Endodermal cell (in vitro differentiated cells): ENCODE data around the gene TLCD3A. TPM values are rescaled to one million over a fixed set of nuclear protein-coding genes. Genes with fewer than 3 reads are reported as not detected.
"Not testable (repeated sequence)": the region's sequence is repeated elsewhere in the genome, so short reads cannot be mapped to it uniquely, and the experiment has no call there.

Experiments used
- DNase-seq: peaks from one replicate; pipeline ENCODE4 v3.0.0-alpha.2; 2017
- H3K27ac ChIP-seq: 2 replicates; pipeline ENCODE4 v1.5.1; 2013; ENCODE audit warnings: mild to moderate bottlenecking, low read depth, low read length, moderate library complexity
- H3K27me3 ChIP-seq: 2 replicates; pipeline ENCODE4 v1.6.1; 2013; ENCODE audit warnings: mild to moderate bottlenecking, low read length, moderate library complexity; ENCODE audit not compliant: insufficient read depth, control insufficient read depth, poor library complexity, severe bottlenecking
- H3K36me3 ChIP-seq: 2 replicates; pipeline ENCODE4 v1.7.0; 2013; ENCODE audit warnings: mild to moderate bottlenecking, low read length, moderate library complexity; ENCODE audit not compliant: control insufficient read depth, insufficient read depth
- H3K4me1 ChIP-seq: one replicate; pipeline ENCODE4 v1.7.0; 2013; ENCODE audit warnings: low read length; ENCODE audit not compliant: control insufficient read depth, insufficient read depth
- H3K4me3 ChIP-seq: 2 replicates; pipeline ENCODE4 v1.5.1; 2013; ENCODE audit warnings: mild to moderate bottlenecking, low read length, moderate library complexity
- H3K9ac ChIP-seq: 2 replicates; pipeline ENCODE4 v1.6.1; 2013; ENCODE audit warnings: mild to moderate bottlenecking, low read length, moderate library complexity; ENCODE audit not compliant: poor library complexity, severe bottlenecking; ENCODE audit errors: extremely low read depth
- H3K9me3 ChIP-seq: 2 replicates; pipeline ENCODE4 v1.6.1; 2013; ENCODE audit warnings: mild to moderate bottlenecking, low read length, moderate library complexity; ENCODE audit not compliant: control insufficient read depth
- H3K27ac Mint-ChIP-seq: 2 replicates; pipeline ENCODE4 v1.8.0; 2020; ENCODE audit warnings: mixed read lengths
- H3K27me3 Mint-ChIP-seq: 2 replicates; pipeline ENCODE4 v1.8.0; 2021; ENCODE audit warnings: mild to moderate bottlenecking, mixed read lengths; ENCODE audit not compliant: insufficient read depth
- H3K36me3 Mint-ChIP-seq: 2 replicates; pipeline ENCODE4 v1.8.0; 2020; ENCODE audit warnings: low read depth, mixed read lengths
- H3K4me1 Mint-ChIP-seq: 2 replicates; pipeline ENCODE4 v1.8.0; 2020; ENCODE audit warnings: mixed read lengths
- H3K4me3 Mint-ChIP-seq: 2 replicates; pipeline ENCODE4 v1.8.0; 2020; ENCODE audit warnings: mild to moderate bottlenecking, moderate library complexity, mixed read lengths
- H3K9me3 Mint-ChIP-seq: 2 replicates; pipeline ENCODE4 v1.8.0; 2020; ENCODE audit warnings: mild to moderate bottlenecking, mixed read lengths
- WGBS, 2 experiments: methylation state at CpG; one replicate each; pipeline versions ENCODE4 v1.1.5 to v1.1.7; 2013; ENCODE audit warnings: missing lambda C conversion rate in 2 of 2, mixed read lengths in 1 of 2; ENCODE audit not compliant: insufficient coverage in 1 of 2, insufficient read length in 1 of 2; 5-methylcytosine and 5-hydroxymethylcytosine counted together
- total RNA-seq, 2 donors: library from RNA; stranded (reverse); fragmentation: NEBNext Ultra II Directional in 1 of 2; extraction: Animal tissue kit (Norgen Biotek cat#: 25700) in 1 of 2; gene quantifications; 2 replicates in 1 of 2; 3 replicates in 1 of 2; pipeline ENCODE4 v1.2.1, GENCODE V29; 2021
- TF ChIP-seq, protein P1 (sequence below): fragments of 200-600 bp; sonication (generic); conservative IDR thresholded peaks from 2 replicates; pipeline ENCODE4 v1.5.0; 2021; ENCODE audit warnings: antibody characterized with exemption, mild to moderate bottlenecking

The TLCD3A gene
- total RNA-seq, 2 donors from 2014 or later: 16.6 to 28.8 TPM

DNA sequence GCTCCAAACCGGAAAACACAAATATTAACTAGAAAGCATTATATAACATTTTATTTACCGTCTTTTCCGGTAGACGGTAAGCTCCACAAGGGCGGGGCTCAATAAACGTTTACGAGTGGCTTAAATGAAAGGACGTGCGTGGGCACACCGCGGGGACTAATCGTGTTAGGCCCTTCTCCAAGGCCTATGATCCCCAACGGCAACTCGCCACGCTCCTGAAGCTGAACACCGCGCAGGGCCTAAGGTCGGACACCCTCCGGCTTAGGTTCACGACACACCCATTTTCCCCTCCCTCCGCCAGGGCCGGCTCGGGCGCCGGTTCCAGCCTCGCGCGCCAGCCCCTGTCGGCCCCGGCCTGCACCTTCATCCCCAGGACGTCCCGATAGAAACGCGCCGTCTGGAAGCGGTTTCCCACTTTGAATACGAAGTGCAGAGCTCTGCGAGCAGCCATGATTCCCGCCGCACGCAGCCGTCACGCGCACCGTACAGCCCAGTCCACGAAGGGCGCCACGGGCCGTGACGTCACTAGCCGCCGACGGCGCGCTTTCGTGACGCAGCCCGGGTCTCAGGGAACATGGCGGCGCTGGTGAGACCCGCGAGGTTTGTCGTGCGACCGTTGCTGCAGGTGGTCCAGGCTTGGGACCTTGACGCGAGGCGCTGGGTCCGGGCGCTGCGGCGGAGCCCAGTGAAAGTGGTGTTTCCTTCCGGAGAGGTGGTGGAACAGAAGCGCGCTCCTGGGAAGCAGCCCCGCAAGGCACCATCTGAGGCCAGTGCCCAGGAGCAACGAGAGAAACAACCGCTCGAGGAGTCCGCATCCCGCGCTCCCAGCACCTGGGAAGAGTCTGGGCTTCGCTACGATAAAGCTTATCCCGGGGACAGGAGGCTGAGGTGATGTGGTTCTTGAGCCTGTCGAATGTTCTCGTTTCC lies 49.7 kb downstream of the TLCD3A start, which contains the start of the genes GLOD4 and MRM3:
Gene GLOD4 (minus strand): TSS at position 476 of the 927 bp plus-strand sequence. CDS start 25 bp downstream, at position 451.
Gene MRM3 (plus strand): TSS at position 549 of the 927 bp plus-strand sequence. CDS start 26 bp downstream, at position 575.
- H3K27ac ChIP-seq: peak within 1 kb of the TSS; percentile 46

GRCh38 chr17:784143-784542 lies 51.7 kb downstream of the TLCD3A start:
- Mint-ChIP-seq H3K27me3 (no peaks in the 10 kb centered on the region), H3K27ac (no peak overlapping the region), H3K4me3 (no peak overlapping the region), H3K4me1 (peaks cover 10% of the 10 kb centered on the region), H3K9me3 (no peaks in the 10 kb centered on the region), H3K36me3 (peaks cover 27% of the 10 kb centered on the region)
- Histone ChIP-seq H3K27me3 (no peaks in the 10 kb centered on the region), H3K9ac (no peak overlapping the region), H3K36me3 (peaks cover 44% of the 10 kb centered on the region), H3K27ac (no peak overlapping the region), H3K4me1 (peaks cover 2% of the 10 kb centered on the region), H3K9me3 (no peaks in the 10 kb centered on the region), H3K4me3 (peak overlapping the region; percentile 92)
- 89 to 92% methylated on average over 3 of the region's 3 CpGs for WGBS, 2 experiments
- no peak for DNase-seq
- TF ChIP-seq, protein P1, sequence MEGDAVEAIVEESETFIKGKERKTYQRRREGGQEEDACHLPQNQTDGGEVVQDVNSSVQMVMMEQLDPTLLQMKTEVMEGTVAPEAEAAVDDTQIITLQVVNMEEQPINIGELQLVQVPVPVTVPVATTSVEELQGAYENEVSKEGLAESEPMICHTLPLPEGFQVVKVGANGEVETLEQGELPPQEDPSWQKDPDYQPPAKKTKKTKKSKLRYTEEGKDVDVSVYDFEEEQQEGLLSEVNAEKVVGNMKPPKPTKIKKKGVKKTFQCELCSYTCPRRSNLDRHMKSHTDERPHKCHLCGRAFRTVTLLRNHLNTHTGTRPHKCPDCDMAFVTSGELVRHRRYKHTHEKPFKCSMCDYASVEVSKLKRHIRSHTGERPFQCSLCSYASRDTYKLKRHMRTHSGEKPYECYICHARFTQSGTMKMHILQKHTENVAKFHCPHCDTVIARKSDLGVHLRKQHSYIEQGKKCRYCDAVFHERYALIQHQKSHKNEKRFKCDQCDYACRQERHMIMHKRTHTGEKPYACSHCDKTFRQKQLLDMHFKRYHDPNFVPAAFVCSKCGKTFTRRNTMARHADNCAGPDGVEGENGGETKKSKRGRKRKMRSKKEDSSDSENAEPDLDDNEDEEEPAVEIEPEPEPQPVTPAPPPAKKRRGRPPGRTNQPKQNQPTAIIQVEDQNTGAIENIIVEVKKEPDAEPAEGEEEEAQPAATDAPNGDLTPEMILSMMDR: no peak

More for the DNA sequence above, 49.7 kb downstream of the TLCD3A start, which contains the start of the genes GLOD4 and MRM3:
- peak within 1 kb of the TSS; percentile 92 for H3K4me3 ChIP-seq
- peaks cover 54% of the 10 kb centered on the region for H3K36me3 ChIP-seq
- DNase-seq: peak; percentile 97
- peaks cover 2% of the 10 kb centered on the region for H3K4me1 ChIP-seq
- H3K9me3 Mint-ChIP-seq: no peaks in the 10 kb centered on the region
- H3K4me3 Mint-ChIP-seq: peak within 1 kb of the TSS; percentile 96
- H3K36me3 Mint-ChIP-seq: peaks cover 31% of the 10 kb centered on the region
- peak within 1 kb of the TSS; percentile 99 for H3K27ac Mint-ChIP-seq
- no peaks in the 10 kb centered on the region for H3K27me3 Mint-ChIP-seq
- H3K4me1 Mint-ChIP-seq: peaks cover 10% of the 10 kb centered on the region
- H3K9me3 ChIP-seq: no peaks in the 10 kb centered on the region
- H3K9ac ChIP-seq: peak within 1 kb of the TSS; percentile 97
- WGBS, 2 experiments: 0% methylated on average over 29 to 87 of the region's 87 CpGs
- TF ChIP-seq, protein P1: peak; percentile 75
- no peaks in the 10 kb centered on the region for H3K27me3 ChIP-seq

DNA sequence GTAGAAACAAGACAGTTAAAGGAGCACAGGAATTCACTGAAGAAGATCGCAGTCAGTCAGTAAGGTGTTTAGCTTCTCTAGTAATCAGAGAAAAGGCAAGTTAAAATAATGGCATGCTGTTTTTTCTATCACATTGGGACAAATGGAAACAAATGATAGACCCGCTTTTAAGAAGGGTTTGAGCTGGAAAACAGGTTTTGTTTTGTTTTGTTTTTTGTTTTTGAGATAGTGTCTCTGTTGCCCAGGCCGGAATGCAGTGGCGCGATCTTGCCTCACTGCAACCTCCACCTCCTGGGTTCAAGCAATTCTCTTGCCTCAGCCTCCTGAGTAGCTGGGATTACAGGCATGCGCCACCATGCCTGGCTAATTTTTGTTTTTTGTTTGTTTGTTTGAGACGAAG lies 53.5 kb downstream of the TLCD3A start:
- WGBS, 2 experiments: 76 to 91% methylated on average over 4 to 7 of the region's 7 CpGs
- not testable (repeated sequence) for H3K27ac ChIP-seq, DNase-seq, H3K4me1 ChIP-seq, H3K4me3 Mint-ChIP-seq, H3K9me3 ChIP-seq, H3K4me3 ChIP-seq, H3K27me3 ChIP-seq, H3K27me3 Mint-ChIP-seq, H3K9ac ChIP-seq, H3K27ac Mint-ChIP-seq, H3K9me3 Mint-ChIP-seq
- H3K36me3 ChIP-seq: peaks cover 44% of the 10 kb centered on the region
- H3K36me3 Mint-ChIP-seq: peaks cover 38% of the 10 kb centered on the region
- H3K4me1 Mint-ChIP-seq: peaks cover 14% of the 10 kb centered on the region
